GM18499 (cell line): ENCODE results near the gene CTDNEP1.

ENCODE experiments used
- ATAC-seq: cut with Tn5 transposase; IDR thresholded peaks from one replicate; pipeline ENCODE4 v1.9.1; 2021; ENCODE audit warnings: moderate number of reproducible peaks; ENCODE audit not compliant: insufficient read depth, unreplicated experiment

The CTDNEP1 gene

GRCh38 chr17:7219229-7219811 is 32.2 kb downstream of the CTDNEP1 start:
- ATAC-seq = no peak

- no peak for ATAC-seq
These were observed 32.8 kb downstream of the CTDNEP1 start for GRCh38 chr17:7218758-7219157.

GRCh38 chr17:7218166-7218565 is 33.4 kb downstream of the CTDNEP1 start:
- ATAC-seq = no peak

- no peak for ATAC-seq
These were observed 34.2 kb downstream of the CTDNEP1 start for GRCh38 chr17:7217113-7217987.

- ATAC-seq = no peak
These were observed 35.1 kb downstream of the CTDNEP1 start for GRCh38 chr17:7216242-7217112.

- ATAC-seq = no peak
These were observed 35.8 kb downstream of the CTDNEP1 start for GRCh38 chr17:7215652-7216180.

- ATAC-seq = no peak
These were observed 36.3 kb downstream of the CTDNEP1 start for GRCh38 chr17:7215136-7215638.

GRCh38 chr17:7214300-7215135 is 37.0 kb downstream of the CTDNEP1 start:
- peak; percentile 39 for ATAC-seq

GRCh38 chr17:7213895-7214299 is 37.6 kb downstream of the CTDNEP1 start:
- ATAC-seq = no peak

- ATAC-seq = no peak
These were observed 39.9 kb downstream of the CTDNEP1 start for GRCh38 chr17:7211491-7212273.

GRCh38 chr17:7208754-7209460 is 42.6 kb downstream of the CTDNEP1 start:
- no peak for ATAC-seq

- no peak for ATAC-seq
These were observed 43.4 kb downstream of the CTDNEP1 start for GRCh38 chr17:7208027-7208571.

GRCh38 chr17:7207120-7208001 is 44.2 kb downstream of the CTDNEP1 start:
- no peak for ATAC-seq

- ATAC-seq = no peak
These were observed 46.0 kb downstream of the CTDNEP1 start for GRCh38 chr17:7205561-7205960.

- ATAC-seq = no peak
These were observed 46.6 kb downstream of the CTDNEP1 start for GRCh38 chr17:7204828-7205461.

GRCh38 chr17:7204336-7204735 is 47.2 kb downstream of the CTDNEP1 start:
- no peak for ATAC-seq
